Measurements from ENCODE around the gene ATP13A3.

DNA sequence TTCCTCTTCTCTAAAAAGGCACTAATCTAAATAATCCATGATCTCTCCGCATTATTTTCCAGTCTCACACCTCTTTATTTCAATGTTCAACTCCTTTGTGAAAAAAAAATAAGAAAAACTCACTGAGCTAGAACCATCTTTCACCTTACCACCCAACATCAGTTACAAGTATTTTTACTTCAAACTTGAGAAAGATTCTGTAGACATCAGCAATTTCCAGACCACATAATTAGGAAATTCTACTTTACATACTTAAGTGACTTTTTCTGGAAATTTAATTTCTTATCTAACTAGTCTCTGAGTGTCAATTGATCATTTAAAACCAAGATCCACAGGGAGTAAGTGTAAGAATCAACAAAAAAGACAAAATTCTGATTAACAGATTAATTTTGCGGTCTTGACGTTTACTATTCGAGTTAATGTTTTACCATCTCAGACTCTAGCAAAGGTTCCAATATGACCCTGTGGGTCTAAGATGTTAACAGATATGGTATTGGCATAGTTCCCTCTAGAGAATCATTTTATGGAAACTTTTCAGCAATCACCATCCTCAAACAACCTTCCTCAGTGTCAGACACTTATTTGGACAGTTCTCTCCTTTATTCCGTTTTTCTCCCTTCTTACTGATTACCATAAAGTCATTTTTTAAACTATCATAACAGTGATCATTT, 5.1 kb downstream of the ATP13A3 start:
- TF ChIP-seq, protein P1, sequence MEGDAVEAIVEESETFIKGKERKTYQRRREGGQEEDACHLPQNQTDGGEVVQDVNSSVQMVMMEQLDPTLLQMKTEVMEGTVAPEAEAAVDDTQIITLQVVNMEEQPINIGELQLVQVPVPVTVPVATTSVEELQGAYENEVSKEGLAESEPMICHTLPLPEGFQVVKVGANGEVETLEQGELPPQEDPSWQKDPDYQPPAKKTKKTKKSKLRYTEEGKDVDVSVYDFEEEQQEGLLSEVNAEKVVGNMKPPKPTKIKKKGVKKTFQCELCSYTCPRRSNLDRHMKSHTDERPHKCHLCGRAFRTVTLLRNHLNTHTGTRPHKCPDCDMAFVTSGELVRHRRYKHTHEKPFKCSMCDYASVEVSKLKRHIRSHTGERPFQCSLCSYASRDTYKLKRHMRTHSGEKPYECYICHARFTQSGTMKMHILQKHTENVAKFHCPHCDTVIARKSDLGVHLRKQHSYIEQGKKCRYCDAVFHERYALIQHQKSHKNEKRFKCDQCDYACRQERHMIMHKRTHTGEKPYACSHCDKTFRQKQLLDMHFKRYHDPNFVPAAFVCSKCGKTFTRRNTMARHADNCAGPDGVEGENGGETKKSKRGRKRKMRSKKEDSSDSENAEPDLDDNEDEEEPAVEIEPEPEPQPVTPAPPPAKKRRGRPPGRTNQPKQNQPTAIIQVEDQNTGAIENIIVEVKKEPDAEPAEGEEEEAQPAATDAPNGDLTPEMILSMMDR (IDR thresholded peaks at IDR 0.05; ENCODE audit: low read length), result no peak
- TF ChIP-seq EZH2 (IDR thresholded peaks at IDR 0.05; ENCODE audit: borderline replicate concordance, low read length), result no peak
